ENCODE results near the gene SLC27A4. TPM values are rescaled to one million over a fixed set of nuclear protein-coding genes. Genes with fewer than 3 reads are reported as not detected.

Gene SLC27A4
- 10 to 100 TPM in 1 of 2 donors, 1 to 10 TPM in 1; 7.7 to 22.3 TPM for total RNA-seq

DNA sequence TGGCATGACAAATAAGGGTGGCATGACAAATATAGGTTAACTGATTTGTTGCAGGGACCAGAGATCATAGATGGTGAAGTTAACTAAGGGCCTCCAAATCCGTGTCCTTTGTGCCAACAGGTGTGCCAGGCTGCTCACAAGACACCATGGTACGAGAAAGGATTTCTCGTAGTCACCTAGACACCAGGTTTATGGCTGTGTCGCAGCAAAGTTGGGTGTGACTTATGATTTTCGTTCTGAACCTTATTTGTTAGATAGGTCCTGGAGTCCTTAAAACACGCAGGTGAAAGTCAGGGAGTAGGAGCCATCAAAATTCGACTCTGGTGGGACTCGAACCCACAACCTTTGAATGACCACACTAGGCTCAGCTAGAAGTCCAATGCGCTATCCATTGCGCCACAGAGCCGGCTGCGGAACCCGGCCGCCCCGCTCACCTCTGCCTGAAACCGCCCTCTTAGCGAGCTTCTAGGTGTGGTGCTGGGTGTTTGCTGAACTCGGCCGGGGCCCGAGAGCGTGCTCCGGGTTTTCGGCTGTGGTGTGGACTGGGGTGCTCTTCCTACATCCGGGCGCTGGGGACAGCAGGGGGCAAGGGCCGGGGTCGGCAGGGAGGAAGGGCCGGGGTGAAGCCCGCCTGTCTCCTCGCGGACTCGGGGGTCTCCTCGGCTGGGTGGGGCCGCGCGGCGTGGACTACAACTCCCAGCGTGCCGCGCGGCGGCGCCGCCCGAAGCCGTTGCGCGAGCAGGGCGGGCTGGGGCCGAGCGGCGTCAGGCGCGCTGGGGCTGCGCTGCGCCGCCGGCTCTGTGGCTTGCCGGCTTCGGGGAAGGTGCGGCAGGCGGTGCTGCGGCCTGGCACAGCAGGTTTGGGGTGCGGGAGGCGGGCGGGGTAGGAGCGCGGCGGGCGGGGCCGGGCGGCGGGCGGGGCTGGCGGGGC is at the start of gene SLC27A4:
TSS of gene SLC27A4 (plus strand) at position 767 of the 930 bp plus-strand sequence. CDS start 2,606 bp downstream, outside the sequence.
- H3K27me3 Mint-ChIP-seq, result no peaks in the 10 kb centered on the region
- H3K27ac Mint-ChIP-seq, result peak within 1 kb of the TSS; percentile 83
- H3K4me3 Mint-ChIP-seq, result peak within 1 kb of the TSS; percentile 87
- peaks cover 19% of the 10 kb centered on the region for H3K36me3 Mint-ChIP-seq (ENCODE audit: low read depth)
- H3K9me3 Mint-ChIP-seq, result no peaks in the 10 kb centered on the region
- H3K4me1 Mint-ChIP-seq, result peaks cover 6% of the 10 kb centered on the region
- peak; percentile 95 for ATAC-seq (replicated peaks)

DNA sequence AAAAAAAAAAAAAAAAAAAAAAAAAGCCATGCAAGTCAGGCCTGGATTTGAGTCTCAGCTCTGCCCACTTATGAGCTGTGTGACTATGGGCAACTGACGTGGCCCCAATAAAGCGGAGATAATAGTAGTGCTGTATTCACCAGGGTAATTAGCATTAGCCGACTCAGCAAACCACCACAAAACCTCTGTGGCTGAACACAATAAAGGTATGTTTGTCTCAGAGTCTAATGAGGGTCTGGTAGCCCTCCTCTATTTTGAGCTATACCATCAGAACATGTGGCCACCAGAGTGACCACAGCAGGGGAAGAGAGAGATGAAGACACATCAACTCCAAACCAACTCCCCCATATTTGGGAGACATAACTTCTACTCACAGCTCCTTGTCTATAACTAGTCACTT is 48.3 kb upstream of the SLC27A4 start:
- H3K27ac Mint-ChIP-seq, result no peak overlapping the region
- H3K27me3 Mint-ChIP-seq, result no peaks in the 10 kb centered on the region
- H3K36me3 Mint-ChIP-seq (ENCODE audit: low read depth), result no peaks in the 10 kb centered on the region
- H3K4me3 Mint-ChIP-seq, result no peak overlapping the region
- H3K9me3 Mint-ChIP-seq, result no peaks in the 10 kb centered on the region
- H3K4me1 Mint-ChIP-seq, result peaks cover 4% of the 10 kb centered on the region
- ATAC-seq (replicated peaks), result no peak

DNA sequence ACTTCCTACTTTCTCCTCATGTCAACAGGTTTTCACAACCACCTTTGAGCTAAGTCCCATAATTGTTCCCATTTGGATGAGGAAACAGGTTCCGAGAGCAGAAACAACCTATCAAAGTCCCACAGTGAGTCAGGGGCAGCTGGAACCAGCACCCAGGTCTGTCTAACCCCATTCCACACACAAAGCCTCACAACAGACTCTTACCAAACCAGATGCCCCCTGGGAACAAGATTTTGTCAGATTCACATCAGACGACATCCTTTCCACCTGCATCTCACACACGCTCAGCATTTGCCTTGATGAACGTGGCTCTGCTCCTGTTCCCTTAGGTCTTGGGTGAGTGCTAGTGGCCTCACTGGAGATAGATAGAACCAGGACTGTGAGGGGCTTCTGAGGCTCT is 47.2 kb upstream of the SLC27A4 start:
- Mint-ChIP-seq H3K27ac (no peak overlapping the region), H3K27me3 (no peaks in the 10 kb centered on the region), H3K4me1 (peaks cover 4% of the 10 kb centered on the region), H3K36me3 (ENCODE audit: low read depth) (no peaks in the 10 kb centered on the region), H3K4me3 (no peak overlapping the region), H3K9me3 (no peaks in the 10 kb centered on the region)
- ATAC-seq (replicated peaks), result no peak

DNA sequence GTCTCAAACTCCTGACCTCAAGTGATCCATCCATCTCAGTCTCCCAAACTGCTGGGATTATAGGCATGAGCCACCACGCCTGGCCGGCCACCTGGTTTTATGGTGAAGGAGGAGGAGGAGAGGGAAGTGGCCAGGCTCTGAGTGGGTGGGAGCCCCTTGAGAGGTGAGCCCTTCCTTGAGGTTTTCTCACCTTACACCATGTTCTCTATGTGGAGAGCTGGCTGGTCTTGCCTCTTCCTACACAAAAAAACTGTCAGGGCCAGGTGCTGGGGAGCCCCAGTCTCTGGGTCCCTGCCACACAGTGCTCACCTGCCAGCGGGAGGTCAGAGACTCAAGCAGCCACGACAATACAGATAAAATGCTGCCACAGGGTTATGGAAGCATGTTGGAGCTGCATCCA is 46.2 kb upstream of the SLC27A4 start:
- H3K36me3 Mint-ChIP-seq (ENCODE audit: low read depth), result no peaks in the 10 kb centered on the region
- H3K27ac Mint-ChIP-seq, result no peak overlapping the region
- no peak for ATAC-seq (replicated peaks)
- H3K9me3 Mint-ChIP-seq, result no peaks in the 10 kb centered on the region
- H3K4me1 Mint-ChIP-seq, result peaks cover 4% of the 10 kb centered on the region
- H3K27me3 Mint-ChIP-seq, result no peaks in the 10 kb centered on the region
- H3K4me3 Mint-ChIP-seq, result no peak overlapping the region

- Mint-ChIP-seq H3K4me1 (peaks cover 4% of the 10 kb centered on the region), H3K4me3 (no peak overlapping the region), H3K27me3 (no peaks in the 10 kb centered on the region), H3K36me3 (ENCODE audit: low read depth) (no peaks in the 10 kb centered on the region), H3K9me3 (no peaks in the 10 kb centered on the region), H3K27ac (peak overlapping the region; percentile 52)
- ATAC-seq (replicated peaks), result no peak
These were observed 43.7 kb upstream of the SLC27A4 start for GRCh38 chr9:128296340-128297220.

DNA sequence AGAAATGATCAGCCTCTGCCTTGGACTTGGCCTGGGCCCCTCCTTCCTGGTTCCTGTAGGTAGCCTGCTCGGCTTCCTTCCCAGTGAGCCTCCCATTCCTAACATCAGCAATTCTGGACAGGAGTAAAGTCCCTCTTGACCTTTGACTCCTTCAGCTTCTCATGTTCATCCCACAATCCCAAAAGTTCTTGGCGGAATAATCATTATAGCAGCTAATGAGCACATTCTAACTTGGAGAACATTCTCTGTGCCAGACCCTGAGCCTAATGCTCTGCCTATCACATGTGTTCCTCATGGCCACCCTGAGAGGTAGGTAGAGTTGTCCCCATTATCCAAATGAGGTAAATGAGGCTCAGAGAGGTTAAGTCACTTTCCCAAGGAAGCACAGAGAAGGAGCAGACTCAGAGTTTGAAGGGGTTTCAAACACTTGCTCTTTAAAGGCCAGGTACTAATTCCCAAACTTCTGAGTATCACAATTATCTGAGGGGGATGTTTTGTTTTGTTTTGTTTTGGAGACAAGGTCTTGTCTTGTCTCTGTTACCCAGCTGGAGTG is 43.0 kb upstream of the SLC27A4 start:
- Mint-ChIP-seq H3K27me3 (no peaks in the 10 kb centered on the region), H3K4me1 (peaks cover 4% of the 10 kb centered on the region), H3K4me3 (no peak overlapping the region), H3K36me3 (ENCODE audit: low read depth) (no peaks in the 10 kb centered on the region), H3K27ac (peak overlapping the region; percentile 52), H3K9me3 (no peaks in the 10 kb centered on the region)
- ATAC-seq (replicated peaks), result no peak

DNA sequence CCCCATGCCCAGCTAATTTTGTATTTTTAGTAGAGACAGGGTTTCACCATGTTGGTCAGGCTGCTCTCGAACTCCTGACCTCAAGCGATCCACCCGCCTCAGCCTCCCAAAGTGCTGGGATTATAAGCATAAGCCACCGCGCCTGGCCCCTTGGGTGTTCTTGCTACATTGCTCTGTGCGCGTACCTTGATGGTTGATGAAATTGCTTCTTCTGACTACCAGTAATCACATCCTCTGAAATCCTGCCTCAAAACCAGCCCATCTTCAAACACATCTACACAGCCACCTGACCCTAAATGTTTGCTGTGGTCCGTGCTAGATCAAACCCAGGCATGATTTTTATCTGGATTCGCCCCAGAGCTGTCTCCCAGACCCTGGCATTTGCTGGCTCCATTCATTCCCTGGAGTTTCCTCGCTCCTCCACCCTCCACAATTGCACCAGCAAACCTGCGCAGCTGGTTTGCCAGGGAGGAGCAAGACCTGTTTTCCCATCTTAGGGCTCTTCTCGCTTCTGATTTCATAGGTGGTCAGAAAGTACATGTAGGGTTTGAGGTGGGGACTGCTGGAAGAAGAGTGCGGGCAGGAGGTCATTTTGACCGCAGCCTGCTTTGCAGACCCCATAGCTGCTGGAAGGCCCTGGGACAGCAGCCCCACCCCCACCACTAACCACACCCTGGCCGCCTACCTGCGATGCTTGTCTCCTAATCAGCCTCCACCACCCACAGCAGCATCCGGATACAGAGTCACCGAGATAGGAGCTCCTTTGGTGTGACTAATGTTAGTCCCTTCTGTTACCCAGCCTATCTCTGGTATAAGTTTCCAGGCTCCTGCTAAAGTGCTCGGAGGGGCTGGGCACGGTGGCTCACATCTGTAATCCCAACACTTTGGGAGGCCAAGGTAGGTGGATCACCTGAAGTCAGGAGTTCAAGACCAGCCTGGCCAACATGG is 41.5 kb upstream of the SLC27A4 start:
- H3K27ac Mint-ChIP-seq, result no peak overlapping the region
- H3K36me3 Mint-ChIP-seq (ENCODE audit: low read depth), result no peaks in the 10 kb centered on the region
- H3K27me3 Mint-ChIP-seq, result no peaks in the 10 kb centered on the region
- ATAC-seq (replicated peaks), result no peak
- H3K4me3 Mint-ChIP-seq, result no peak overlapping the region
- H3K4me1 Mint-ChIP-seq, result peaks cover 4% of the 10 kb centered on the region
- no peaks in the 10 kb centered on the region for H3K9me3 Mint-ChIP-seq

DNA sequence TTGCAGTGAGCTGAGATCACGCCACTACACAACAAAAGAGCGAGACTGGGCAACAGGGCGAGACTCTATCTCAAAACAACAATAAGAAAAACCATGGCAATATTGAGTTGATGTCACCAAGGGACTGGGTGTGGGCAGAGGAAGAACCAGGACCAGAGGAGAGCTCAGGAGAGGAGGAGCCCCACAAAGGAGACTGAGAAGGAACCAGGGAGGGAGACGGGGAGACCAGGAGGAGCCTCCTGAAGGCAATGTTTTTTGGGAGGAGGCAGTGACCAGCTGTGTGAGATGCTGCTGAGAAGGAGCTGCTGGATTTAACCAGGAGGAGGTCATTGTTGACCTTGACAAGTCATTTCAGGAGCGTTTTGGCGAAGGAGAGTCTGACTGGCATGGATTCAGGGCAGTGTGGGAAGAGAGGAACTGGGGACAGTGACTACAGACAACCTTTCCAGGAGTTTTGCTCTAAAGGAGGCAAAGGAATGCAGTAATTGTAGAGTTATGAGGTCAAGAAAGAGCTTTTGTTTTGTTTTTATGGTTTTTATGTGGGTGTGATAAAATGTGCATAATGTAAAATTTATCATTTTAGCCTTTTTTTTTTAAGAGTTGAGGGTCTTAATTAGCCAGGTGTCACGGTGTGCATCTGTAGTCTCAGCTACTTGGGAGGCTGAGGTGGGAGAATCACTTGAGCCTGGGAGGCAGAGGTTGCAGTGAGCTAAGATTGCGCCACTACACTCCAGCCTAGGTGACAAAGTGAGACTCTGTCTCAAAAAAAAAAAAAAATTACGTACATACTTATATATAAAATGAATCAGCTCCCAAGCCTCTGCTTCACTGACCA is 36.0 kb upstream of the SLC27A4 start:
- Mint-ChIP-seq H3K4me3 (no peak overlapping the region), H3K9me3 (no peaks in the 10 kb centered on the region), H3K36me3 (ENCODE audit: low read depth) (peaks cover 15% of the 10 kb centered on the region), H3K27me3 (no peaks in the 10 kb centered on the region), H3K4me1 (peaks cover 4% of the 10 kb centered on the region), H3K27ac (peak overlapping the region; percentile 73)
- no peak for ATAC-seq (replicated peaks)

GRCh38 chr9:128304971-128305288 is 35.4 kb upstream of the SLC27A4 start:
- ATAC-seq (replicated peaks), result no peak
- H3K4me1 Mint-ChIP-seq, result peaks cover 4% of the 10 kb centered on the region
- H3K9me3 Mint-ChIP-seq, result no peaks in the 10 kb centered on the region
- peak overlapping the region; percentile 73 for H3K27ac Mint-ChIP-seq
- H3K27me3 Mint-ChIP-seq, result no peaks in the 10 kb centered on the region
- no peak overlapping the region for H3K4me3 Mint-ChIP-seq
- H3K36me3 Mint-ChIP-seq (ENCODE audit: low read depth), result peaks cover 21% of the 10 kb centered on the region

DNA sequence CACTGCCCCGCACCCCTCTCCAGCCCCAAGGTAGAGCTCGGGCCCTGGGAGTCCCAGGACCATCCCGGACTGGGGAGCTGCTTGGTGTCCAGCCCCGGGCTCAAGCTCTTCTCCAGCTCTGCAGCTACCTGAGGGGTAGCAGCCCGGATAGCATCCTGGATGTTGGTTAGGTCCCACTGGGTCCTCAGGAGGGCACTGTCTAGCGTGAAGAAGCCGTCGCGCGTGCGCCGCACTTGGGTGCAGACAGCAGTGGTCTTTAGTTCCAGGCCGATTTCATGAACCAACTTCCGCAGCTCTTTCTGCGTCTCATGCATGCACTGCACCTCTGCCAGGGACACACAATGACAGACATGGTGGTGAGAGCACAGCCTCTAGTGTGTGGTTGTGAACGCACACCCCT is 30.8 kb upstream of the SLC27A4 start:
- Mint-ChIP-seq H3K27ac (no peak overlapping the region), H3K27me3 (no peaks in the 10 kb centered on the region), H3K9me3 (no peaks in the 10 kb centered on the region), H3K4me1 (no peaks in the 10 kb centered on the region), H3K36me3 (ENCODE audit: low read depth) (peaks cover 56% of the 10 kb centered on the region), H3K4me3 (no peak overlapping the region)
- ATAC-seq (replicated peaks), result no peak

DNA sequence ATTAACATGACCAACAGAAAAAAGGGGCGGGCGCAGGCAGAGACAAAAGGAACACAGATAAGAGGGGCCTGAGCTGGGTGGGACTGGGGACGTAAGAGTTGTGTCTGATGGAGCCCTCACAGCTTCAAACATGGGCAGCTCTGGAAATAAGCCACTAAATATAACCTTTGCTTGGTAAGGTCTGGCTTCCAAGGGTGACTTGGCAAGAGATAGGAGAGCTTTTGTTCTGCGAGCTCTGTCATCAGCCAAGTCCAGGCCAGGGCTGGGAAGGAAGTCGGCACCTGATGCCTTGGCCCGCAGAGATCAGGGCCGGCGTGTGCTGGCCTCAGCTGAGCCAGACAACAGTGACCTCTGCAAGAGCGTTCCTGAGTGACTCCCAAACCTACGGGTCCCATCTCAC is 29.9 kb upstream of the SLC27A4 start:
- Mint-ChIP-seq H3K27ac (no peak overlapping the region), H3K36me3 (ENCODE audit: low read depth) (peaks cover 63% of the 10 kb centered on the region), H3K27me3 (no peaks in the 10 kb centered on the region), H3K9me3 (no peaks in the 10 kb centered on the region), H3K4me1 (no peaks in the 10 kb centered on the region), H3K4me3 (no peak overlapping the region)
- no peak for ATAC-seq (replicated peaks)

DNA sequence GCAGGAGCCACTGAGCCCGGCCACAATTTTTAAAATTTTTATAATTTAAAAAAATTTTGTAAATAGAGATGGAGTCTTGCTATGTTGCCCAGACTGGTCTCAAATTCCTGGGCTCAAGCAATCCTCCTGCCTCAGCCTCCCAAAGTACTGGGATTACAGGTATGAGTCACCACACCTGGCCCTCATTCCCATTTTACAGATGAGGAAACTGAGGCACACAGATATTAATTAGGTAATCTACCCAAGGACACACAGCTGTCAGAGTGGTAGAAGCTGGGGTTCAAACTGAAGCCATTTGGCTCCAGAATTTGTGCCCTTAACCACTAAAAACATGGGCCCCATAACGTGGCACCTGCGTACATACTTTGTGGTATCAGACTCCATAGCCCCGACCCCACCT is 25.6 kb upstream of the SLC27A4 start:
- H3K27ac Mint-ChIP-seq, result no peak overlapping the region
- no peaks in the 10 kb centered on the region for H3K4me1 Mint-ChIP-seq

GRCh38 chr9:128316421-128316820 is 23.9 kb upstream of the SLC27A4 start:
- Mint-ChIP-seq H3K9me3 (no peaks in the 10 kb centered on the region), H3K36me3 (ENCODE audit: low read depth) (peaks cover 68% of the 10 kb centered on the region), H3K27ac (no peak overlapping the region), H3K4me1 (no peaks in the 10 kb centered on the region), H3K27me3 (no peaks in the 10 kb centered on the region), H3K4me3 (no peak overlapping the region)
- no peak for ATAC-seq (replicated peaks)

More for the DNA sequence above, 25.6 kb upstream of the SLC27A4 start:
- Mint-ChIP-seq H3K27me3 (no peaks in the 10 kb centered on the region), H3K4me3 (no peak overlapping the region), H3K36me3 (ENCODE audit: low read depth) (peaks cover 70% of the 10 kb centered on the region), H3K9me3 (no peaks in the 10 kb centered on the region)
- ATAC-seq (replicated peaks), result no peak

Measured in activated T-helper 17 cell treated with anti-CD3 and anti-CD28 coated beads, Interleukin-2, amount 50 U/mL, for 72 hours (primary cell).